MM.1S (cell line): Measurements from ENCODE around the gene COL3A1.

ENCODE experiments used
- DNase-seq: peaks from one replicate; pipeline ENCODE4 v3.0.0-alpha.2; 2015
- H2AFZ ChIP-seq: fragments of 300-600 bp; sonication (generic); 2 replicates; pipeline ENCODE4 v1.6.0; 2016; ENCODE audit warnings: antibody characterized with exemption, low read length
- H3F3A ChIP-seq: fragments of 300-600 bp; sonication (generic); 2 replicates; pipeline ENCODE4 v1.6.1; 2016; ENCODE audit warnings: mild to moderate bottlenecking, antibody characterized with exemption, low read length, moderate library complexity, mixed read lengths; ENCODE audit not compliant: insufficient read depth
- H3K27ac ChIP-seq: fragments of 300-600 bp; sonication (generic); 2 replicates; pipeline ENCODE4 v1.5.1; 2016; ENCODE audit warnings: mild to moderate bottlenecking, low read length
- H3K27me3 ChIP-seq: fragments of 300-600 bp; sonication (generic); replicated peaks from 2 replicates; pipeline ENCODE4 v1.6.0; 2016; ENCODE audit warnings: low read length; ENCODE audit not compliant: insufficient read depth
- H3K36me3 ChIP-seq: fragments of 300-600 bp; sonication (generic); replicated peaks from 2 replicates; pipeline ENCODE4 v1.6.1; 2016; ENCODE audit warnings: mild to moderate bottlenecking, low read length, mixed read lengths; ENCODE audit not compliant: insufficient read depth
- H3K4me1 ChIP-seq: fragments of 300-600 bp; sonication (generic); 2 replicates; pipeline ENCODE4 v1.6.1; 2016; ENCODE audit warnings: low read length, mixed read lengths
- H3K4me2 ChIP-seq: fragments of 300-600 bp; sonication (generic); 2 replicates; pipeline ENCODE4 v1.6.0; 2016; ENCODE audit warnings: low read depth, low read length
- H3K4me3 ChIP-seq: fragments of 300-600 bp; sonication (generic); 2 replicates; pipeline ENCODE4 v1.5.1; 2016; ENCODE audit warnings: low read length, mixed read lengths
- H3K79me2 ChIP-seq: fragments of 300-600 bp; sonication (generic); 2 replicates; pipeline ENCODE4 v1.6.1; 2016; ENCODE audit warnings: mixed run types, low read length, mixed read lengths
- H3K9ac ChIP-seq: fragments of 300-600 bp; sonication (generic); 2 replicates; pipeline ENCODE4 v1.6.1; 2016; ENCODE audit warnings: low read length, mixed read lengths
- H3K9me2 ChIP-seq: fragments of 300-600 bp; sonication (generic); replicated peaks from 2 replicates; pipeline ENCODE4 v1.6.1; 2016; ENCODE audit warnings: mild to moderate bottlenecking, low read length, mixed read lengths; ENCODE audit not compliant: insufficient read depth
- H3K9me3 ChIP-seq: fragments of 300-600 bp; sonication (generic); replicated peaks from 2 replicates; pipeline ENCODE4 v1.6.1; 2016; ENCODE audit warnings: mild to moderate bottlenecking, low read length, mixed read lengths; ENCODE audit not compliant: insufficient read depth
- H4K20me1 ChIP-seq: fragments of 300-600 bp; sonication (generic); 2 replicates; pipeline ENCODE4 v1.6.1; 2016; ENCODE audit warnings: mild to moderate bottlenecking, low read length, moderate library complexity, mixed read lengths; ENCODE audit not compliant: insufficient read depth
- EZH2 ChIP-seq: fragments of 300-600 bp; sonication (generic); optimal IDR thresholded peaks from 2 replicates; pipeline ENCODE3; 2017; ENCODE audit warnings: low read depth, mild to moderate bottlenecking, antibody characterized with exemption, low read length, mixed read lengths
- EZH2phosphoT487 ChIP-seq: fragments of 300-600 bp; sonication (generic); IDR thresholded peaks from 2 replicates; pipeline ENCODE4 v1.6.1; 2018; ENCODE audit warnings: antibody characterized with exemption, low read length
- TF ChIP-seq, protein P1 (sequence below): fragments of 300-600 bp; sonication (generic); IDR thresholded peaks from 2 replicates; pipeline ENCODE4 v1.5.1; 2016; ENCODE audit warnings: antibody characterized with exemption, low read length, mixed read lengths

The COL3A1 gene

DNA sequence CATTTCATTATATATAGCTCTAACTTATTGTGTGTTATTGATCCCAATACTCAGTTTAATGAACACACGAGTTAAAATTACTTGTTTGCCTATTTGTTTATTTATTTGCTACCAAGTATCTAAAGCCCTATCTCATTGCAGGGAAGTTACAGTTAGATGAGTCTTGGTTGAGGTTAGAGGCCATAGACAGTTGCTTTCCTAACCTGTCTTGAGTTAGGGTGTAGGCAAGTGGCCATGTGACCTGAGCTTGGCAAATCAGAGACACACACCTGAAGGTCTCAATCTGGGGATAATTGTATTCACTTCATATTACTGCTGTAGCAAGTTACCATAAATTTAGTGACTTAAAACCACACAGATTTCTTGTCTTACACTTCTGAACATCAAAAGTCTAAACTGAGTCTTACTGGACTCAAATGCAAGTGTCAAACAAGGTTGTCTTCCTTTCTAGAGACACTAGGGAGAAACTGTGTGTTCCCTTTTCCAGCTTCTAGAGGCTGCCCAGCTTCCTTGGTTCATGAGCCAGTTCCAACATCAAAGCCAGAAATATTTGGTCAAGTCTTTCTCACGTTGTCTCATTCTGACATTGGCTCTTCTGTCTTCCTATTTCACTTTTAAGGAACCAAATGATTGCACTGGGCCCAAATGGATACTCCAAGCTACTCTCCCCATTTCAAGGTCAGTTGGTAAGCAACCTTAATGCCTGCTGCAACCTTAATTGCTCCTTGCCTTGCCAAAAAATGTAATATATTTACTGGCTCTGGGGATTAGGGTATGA is 39.7 kb downstream of the COL3A1 start:
- no peaks in the 10 kb centered on the region for H3K79me2 ChIP-seq
- H3K9ac ChIP-seq = no peak overlapping the region
- no peak overlapping the region for H3K4me2 ChIP-seq
- TF ChIP-seq EZH2phosphoT487 (no peak), EZH2 (no peak)
- TF ChIP-seq, protein P1, sequence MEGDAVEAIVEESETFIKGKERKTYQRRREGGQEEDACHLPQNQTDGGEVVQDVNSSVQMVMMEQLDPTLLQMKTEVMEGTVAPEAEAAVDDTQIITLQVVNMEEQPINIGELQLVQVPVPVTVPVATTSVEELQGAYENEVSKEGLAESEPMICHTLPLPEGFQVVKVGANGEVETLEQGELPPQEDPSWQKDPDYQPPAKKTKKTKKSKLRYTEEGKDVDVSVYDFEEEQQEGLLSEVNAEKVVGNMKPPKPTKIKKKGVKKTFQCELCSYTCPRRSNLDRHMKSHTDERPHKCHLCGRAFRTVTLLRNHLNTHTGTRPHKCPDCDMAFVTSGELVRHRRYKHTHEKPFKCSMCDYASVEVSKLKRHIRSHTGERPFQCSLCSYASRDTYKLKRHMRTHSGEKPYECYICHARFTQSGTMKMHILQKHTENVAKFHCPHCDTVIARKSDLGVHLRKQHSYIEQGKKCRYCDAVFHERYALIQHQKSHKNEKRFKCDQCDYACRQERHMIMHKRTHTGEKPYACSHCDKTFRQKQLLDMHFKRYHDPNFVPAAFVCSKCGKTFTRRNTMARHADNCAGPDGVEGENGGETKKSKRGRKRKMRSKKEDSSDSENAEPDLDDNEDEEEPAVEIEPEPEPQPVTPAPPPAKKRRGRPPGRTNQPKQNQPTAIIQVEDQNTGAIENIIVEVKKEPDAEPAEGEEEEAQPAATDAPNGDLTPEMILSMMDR = no peak
- no peak overlapping the region for H2AFZ ChIP-seq
- H3F3A ChIP-seq = no peaks in the 10 kb centered on the region
- no peaks in the 10 kb centered on the region for H3K9me3 ChIP-seq
- H4K20me1 ChIP-seq = no peaks in the 10 kb centered on the region
- H3K36me3 ChIP-seq = no peaks in the 10 kb centered on the region
- no peak for DNase-seq
- no peak overlapping the region for H3K27ac ChIP-seq
- no peaks in the 10 kb centered on the region for H3K27me3 ChIP-seq
- H3K4me3 ChIP-seq = no peak overlapping the region
- no peaks in the 10 kb centered on the region for H3K9me2 ChIP-seq
- no peaks in the 10 kb centered on the region for H3K4me1 ChIP-seq

DNA sequence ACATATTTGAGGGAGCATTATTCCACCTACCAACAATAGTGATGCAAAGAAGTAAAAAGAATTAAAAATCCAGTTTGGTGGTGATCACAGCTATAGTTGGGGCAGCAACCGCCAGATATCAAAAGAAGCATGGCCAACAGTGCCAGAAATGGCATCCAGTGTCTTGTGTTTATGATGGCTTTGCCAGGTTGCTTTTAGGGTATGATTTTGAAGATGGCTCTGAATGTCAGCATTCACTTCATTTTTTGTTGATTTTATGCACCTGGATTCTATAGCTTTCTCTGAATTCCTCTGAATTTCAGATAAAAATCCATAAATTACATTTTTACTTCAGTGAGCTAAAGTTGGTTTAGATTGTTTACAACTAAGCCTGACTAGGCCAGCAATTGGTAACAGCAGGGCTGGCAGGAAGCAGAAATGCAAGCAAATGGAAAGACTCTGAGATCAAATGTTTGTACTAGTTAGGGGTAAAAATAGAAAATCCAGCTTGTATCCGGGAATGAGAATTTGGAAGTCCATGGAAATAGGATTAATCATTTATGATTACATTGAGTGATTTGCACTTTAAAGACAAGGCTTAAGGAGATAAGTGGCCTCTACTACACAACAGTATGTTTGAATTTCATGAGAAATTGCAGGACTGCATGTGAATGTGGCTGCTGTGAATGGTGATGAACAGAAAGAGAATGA is 40.4 kb downstream of the COL3A1 start:
- no peaks in the 10 kb centered on the region for H3K9me3 ChIP-seq
- no peaks in the 10 kb centered on the region for H3K27me3 ChIP-seq
- no peaks in the 10 kb centered on the region for H3F3A ChIP-seq
- DNase-seq = no peak
- H3K4me3 ChIP-seq = no peak overlapping the region
- H3K9ac ChIP-seq = no peak overlapping the region
- H2AFZ ChIP-seq = no peak overlapping the region
- no peak overlapping the region for H3K27ac ChIP-seq
- no peaks in the 10 kb centered on the region for H3K36me3 ChIP-seq
- no peaks in the 10 kb centered on the region for H3K79me2 ChIP-seq
- no peak overlapping the region for H3K4me2 ChIP-seq
- H4K20me1 ChIP-seq = no peaks in the 10 kb centered on the region
- TF ChIP-seq EZH2phosphoT487 (no peak), EZH2 (no peak)
- TF ChIP-seq, protein P1 = no peak
- H3K4me1 ChIP-seq = no peaks in the 10 kb centered on the region
- H3K9me2 ChIP-seq = no peaks in the 10 kb centered on the region

DNA sequence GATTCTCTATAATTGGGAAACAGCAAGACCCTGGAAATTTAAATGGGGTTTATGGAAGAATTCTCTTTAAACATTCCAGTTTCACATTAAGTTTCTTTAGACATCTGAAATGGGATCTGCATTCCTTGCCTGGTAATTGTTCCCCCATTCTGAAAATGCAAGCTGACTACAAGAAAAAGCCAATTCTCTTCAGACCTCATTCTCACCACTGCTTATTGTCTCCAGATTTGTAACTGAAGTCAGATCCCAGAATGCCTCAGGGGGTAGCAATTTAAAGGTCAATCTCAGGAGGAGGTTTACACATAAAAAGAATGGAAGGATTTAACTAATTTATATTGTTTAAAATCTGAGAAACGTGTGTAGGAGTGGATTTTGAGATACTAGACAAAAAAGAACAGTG is 41.2 kb downstream of the COL3A1 start:
- no peak for DNase-seq
- TF ChIP-seq EZH2 (no peak), EZH2phosphoT487 (no peak)
- TF ChIP-seq, protein P1 = no peak
- no peak overlapping the region for H3K4me3 ChIP-seq
- H4K20me1 ChIP-seq = no peaks in the 10 kb centered on the region
- no peaks in the 10 kb centered on the region for H3K27me3 ChIP-seq
- H3K4me1 ChIP-seq = no peaks in the 10 kb centered on the region
- H3K9me3 ChIP-seq = no peaks in the 10 kb centered on the region
- no peak overlapping the region for H3K4me2 ChIP-seq
- no peak overlapping the region for H3K27ac ChIP-seq
- H3K9ac ChIP-seq = no peak overlapping the region
- H3K9me2 ChIP-seq = no peaks in the 10 kb centered on the region
- H3K36me3 ChIP-seq = no peaks in the 10 kb centered on the region
- H3K79me2 ChIP-seq = no peaks in the 10 kb centered on the region
- no peak overlapping the region for H2AFZ ChIP-seq
- H3F3A ChIP-seq = no peaks in the 10 kb centered on the region
